ENCODE results near the gene GIMAP8.

DNA sequence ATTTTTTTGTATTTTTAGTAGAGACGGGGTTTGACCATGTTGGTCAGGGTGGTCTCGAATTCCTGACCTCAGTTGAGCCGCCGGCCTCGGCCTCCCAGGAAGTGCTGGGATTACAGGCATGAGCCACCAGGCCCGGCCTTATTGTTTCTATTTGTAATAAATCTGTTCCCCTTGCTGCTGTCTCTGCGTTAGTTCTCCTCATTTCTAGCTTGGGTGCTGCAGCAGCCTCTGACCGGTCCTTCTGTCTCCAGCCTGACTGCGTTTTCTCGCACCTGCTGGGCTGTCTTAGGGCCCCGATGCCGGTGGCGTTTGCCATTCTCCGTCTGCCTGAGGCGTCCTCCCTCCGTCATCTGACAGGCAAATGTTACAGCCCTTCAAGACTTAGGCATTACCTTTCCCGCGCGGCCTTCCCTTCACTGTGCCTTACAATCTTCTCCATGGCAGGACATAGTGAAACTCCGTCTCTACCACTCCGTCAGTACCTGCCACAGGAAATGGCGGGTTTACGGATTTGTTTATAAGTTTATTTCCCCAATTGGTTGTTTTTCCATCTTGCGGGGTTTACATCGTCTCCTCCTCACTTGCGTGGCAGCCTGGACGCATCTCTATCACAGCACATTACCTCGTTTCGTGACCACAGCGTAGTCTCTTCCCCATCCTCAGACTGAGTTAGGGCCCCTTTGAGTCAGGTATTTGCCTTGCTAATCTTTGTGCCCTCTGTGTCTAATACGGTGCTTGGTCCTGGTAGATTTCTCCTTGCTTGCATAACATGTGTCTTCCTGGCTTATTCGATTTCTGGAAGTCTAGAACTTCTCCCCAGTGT is 2.3 kb upstream of the GIMAP8 start:
- TF ChIP-seq BRCA1 (IDR thresholded peaks at IDR 0.05; ENCODE audit: low read depth, low read length) (no peak), CEBPB (IDR thresholded peaks at IDR 0.05; ENCODE audit: low read depth, low read length) (no peak), EZH2 (IDR thresholded peaks at IDR 0.05; ENCODE audit: low read depth, low read length, severe bottlenecking) (no peak), KDM1A (IDR thresholded peaks at IDR 0.05; ENCODE audit: borderline replicate concordance, low read length) (no peak), POLR2A (IDR thresholded peaks at IDR 0.05; ENCODE audit: control extremely low read depth in 1 of 2, low read depth in 2 of 2, low read length in 2 of 2) (no peak), FOSL1 (IDR thresholded peaks at IDR 0.05; ENCODE audit: insufficient read depth, low read depth, low read length) (no peak), JUN (IDR thresholded peaks at IDR 0.05; ENCODE audit: low read depth, low read length) (no peak), POLR2AphosphoS5 (IDR thresholded peaks at IDR 0.05; ENCODE audit: low read depth, low read length) (no peak), SUZ12 (IDR thresholded peaks at IDR 0.05; ENCODE audit: low read length) (no peak)
- TF ChIP-seq, protein P1, sequence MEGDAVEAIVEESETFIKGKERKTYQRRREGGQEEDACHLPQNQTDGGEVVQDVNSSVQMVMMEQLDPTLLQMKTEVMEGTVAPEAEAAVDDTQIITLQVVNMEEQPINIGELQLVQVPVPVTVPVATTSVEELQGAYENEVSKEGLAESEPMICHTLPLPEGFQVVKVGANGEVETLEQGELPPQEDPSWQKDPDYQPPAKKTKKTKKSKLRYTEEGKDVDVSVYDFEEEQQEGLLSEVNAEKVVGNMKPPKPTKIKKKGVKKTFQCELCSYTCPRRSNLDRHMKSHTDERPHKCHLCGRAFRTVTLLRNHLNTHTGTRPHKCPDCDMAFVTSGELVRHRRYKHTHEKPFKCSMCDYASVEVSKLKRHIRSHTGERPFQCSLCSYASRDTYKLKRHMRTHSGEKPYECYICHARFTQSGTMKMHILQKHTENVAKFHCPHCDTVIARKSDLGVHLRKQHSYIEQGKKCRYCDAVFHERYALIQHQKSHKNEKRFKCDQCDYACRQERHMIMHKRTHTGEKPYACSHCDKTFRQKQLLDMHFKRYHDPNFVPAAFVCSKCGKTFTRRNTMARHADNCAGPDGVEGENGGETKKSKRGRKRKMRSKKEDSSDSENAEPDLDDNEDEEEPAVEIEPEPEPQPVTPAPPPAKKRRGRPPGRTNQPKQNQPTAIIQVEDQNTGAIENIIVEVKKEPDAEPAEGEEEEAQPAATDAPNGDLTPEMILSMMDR (IDR thresholded peaks at IDR 0.05; ENCODE audit: control extremely low read depth in 1 of 3, insufficient read depth in 1 of 3, low read depth in 1 of 3, low read length in 3 of 3) = no peak
- TF ChIP-seq, protein P2, sequence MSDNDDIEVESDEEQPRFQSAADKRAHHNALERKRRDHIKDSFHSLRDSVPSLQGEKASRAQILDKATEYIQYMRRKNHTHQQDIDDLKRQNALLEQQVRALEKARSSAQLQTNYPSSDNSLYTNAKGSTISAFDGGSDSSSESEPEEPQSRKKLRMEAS (IDR thresholded peaks at IDR 0.05) = no peak
- TF ChIP-seq, protein P3, sequence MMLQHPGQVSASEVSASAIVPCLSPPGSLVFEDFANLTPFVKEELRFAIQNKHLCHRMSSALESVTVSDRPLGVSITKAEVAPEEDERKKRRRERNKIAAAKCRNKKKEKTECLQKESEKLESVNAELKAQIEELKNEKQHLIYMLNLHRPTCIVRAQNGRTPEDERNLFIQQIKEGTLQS (IDR thresholded peaks at IDR 0.05; ENCODE audit: insufficient read depth, low read depth, low read length) = no peak

Data from H1 (cell line).